K562 (cell line): ENCODE data around the gene ATAD3B. TPM values are rescaled to one million over a fixed set of nuclear protein-coding genes. Genes with fewer than 3 reads are reported as not detected.

ENCODE experiments used
- ETV5 ChIP-seq: sonication (generic); formaldehyde crosslinking; IDR thresholded peaks from 2 replicates; pipeline ENCODE4 v1.4.0; 2020; ENCODE audit warnings: low read depth, mild to moderate bottlenecking, missing genetic modification reagents
- FOSL1 ChIP-seq: fragments of 200-800 bp; sonication (Bioruptor generic); conservative IDR thresholded peaks from 2 replicates; pipeline ENCODE4 v1.6.1; 2016; ENCODE audit warnings: missing genetic modification characterization, missing compliant biosample characterization
- KLF16 ChIP-seq: IDR thresholded peaks from 2 replicates; pipeline ENCODE4 v1.6.1; 2016; ENCODE audit warnings: antibody characterized with exemption
- LEF1 ChIP-seq: fragments of 450-650 bp; IDR thresholded peaks from 2 replicates; pipeline ENCODE4 v1.6.1; 2016; ENCODE audit warnings: mild to moderate bottlenecking
- MIER1 ChIP-seq: fragments of 450-650 bp; IDR thresholded peaks from 2 replicates; pipeline ENCODE4 v1.6.1; 2016; ENCODE audit warnings: antibody characterized with exemption, mild to moderate bottlenecking, low read depth
- NFATC3 ChIP-seq: fragments of 450-650 bp; IDR thresholded peaks from 2 replicates; pipeline ENCODE4 v1.6.1; 2017; ENCODE audit warnings: mild to moderate bottlenecking
- POLR3G ChIP-seq: IDR thresholded peaks from 2 replicates; pipeline ENCODE4 v1.6.1; 2011; ENCODE audit not compliant: insufficient read length, insufficient replicate concordance; ENCODE audit errors: extremely low read depth
- RFX1 ChIP-seq: fragments of 450-650 bp; IDR thresholded peaks from 2 replicates; pipeline ENCODE4 v1.6.1; 2016; ENCODE audit warnings: mild to moderate bottlenecking, moderate library complexity
- SNRNP70 ChIP-seq: fragments of 200-400 bp; formaldehyde crosslinking; optimal IDR thresholded peaks from 2 replicates; pipeline ENCODE3; 2017; ENCODE audit warnings: low read depth, low read length
- TARDBP ChIP-seq: fragments of 450-650 bp; IDR thresholded peaks from 2 replicates; pipeline ENCODE4 v1.6.1; 2016
- ZBTB49 ChIP-seq: sonication (generic); formaldehyde crosslinking; IDR thresholded peaks from 2 replicates; pipeline ENCODE4 v1.8.0; 2022; ENCODE audit warnings: missing genetic modification reagents, mild to moderate bottlenecking, borderline replicate concordance
- ZFX ChIP-seq: sonication (generic); formaldehyde crosslinking; IDR thresholded peaks from 2 replicates; pipeline ENCODE4 v1.8.0; 2022; ENCODE audit warnings: mild to moderate bottlenecking, missing genetic modification reagents, moderate library complexity
- ZKSCAN1 ChIP-seq: fragments of 150-350 bp; IDR thresholded peaks from 2 replicates; pipeline ENCODE4 v1.6.1; 2016; ENCODE audit warnings: low read depth, low read length
- ZKSCAN8 ChIP-seq: fragments of 200-800 bp; sonication (Bioruptor generic); IDR thresholded peaks from 2 replicates; pipeline ENCODE4 v1.6.1; 2016; ENCODE audit warnings: missing genetic modification characterization, missing compliant biosample characterization
- ZNF707 ChIP-seq: fragments of 250-450 bp; sonication (Bioruptor Pico); conservative IDR thresholded peaks from 2 replicates; pipeline ENCODE4 v1.8.0; 2022; ENCODE audit warnings: inconsistent platforms, mild to moderate bottlenecking, moderate library complexity
- polyA plus RNA-seq, 8 experiments: library from polyadenylated mRNA; depleted of rRNA in 4 of 8; stranded (reverse) in 5 of 8; unstranded in 3 of 8; fragments of >200 nt; fragmentation: Nextera tagmentation in 2 of 8; fragmentation: Illumina TruSeq in 1 of 8; extraction: Ambion mirVana in 2 of 8; extraction: Trizol in 1 of 8; gene quantifications; 2 replicates each; pipeline versions ENCODE4 v1.2.1 to v1.2.3, GENCODE V29; 2011 to 2014; ENCODE audit warnings: inconsistent platforms in 1 of 8, missing spikeins in 1 of 8
- total RNA-seq, 7 experiments: library from RNA; depleted of rRNA in 6 of 7; stranded (reverse); fragments of >200 nt in 6 of 7; fragmentation: Illumina TruSeq in 2 of 7; extraction: Trizol in 2 of 7; gene quantifications; 2 replicates each; pipeline versions ENCODE4 v1.2.1 to v1.2.3, GENCODE V29; 2011 to 2021; ENCODE audit warnings: low replicate concordance in 1 of 7
- TF ChIP-seq, protein P1 (sequence below): sonication (generic); formaldehyde crosslinking; IDR thresholded peaks from 2 replicates; pipeline ENCODE4 v1.8.1; 2022; ENCODE audit warnings: missing genetic modification reagents

The ATAD3B gene
- total and polyA plus RNA-seq, 9 of the 15 experiments (the other 6 are each of a cell fraction or from before 2014, with no cell fraction given), result 0.07 to 113 (median 27.7) TPM

DNA sequence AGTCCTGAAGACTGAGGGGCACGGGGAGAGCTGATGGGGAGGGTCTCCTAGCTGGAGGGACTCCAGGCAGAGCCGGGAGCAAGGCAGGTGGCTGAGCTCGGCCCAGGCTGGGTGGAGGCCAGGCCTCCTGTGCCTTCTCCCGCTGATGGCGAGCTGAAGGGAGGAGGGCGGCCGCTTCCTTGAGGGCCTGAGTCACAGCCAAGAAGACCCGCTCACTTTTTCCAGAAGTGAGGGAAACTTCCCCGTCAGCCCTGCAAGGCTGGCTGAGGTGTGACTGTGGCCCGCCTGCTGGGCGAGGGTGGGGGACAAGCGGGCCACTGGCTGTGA is 37.8 kb upstream of the ATAD3B start (continued):
- no peak for TF ChIP-seq LEF1
- no peak for TF ChIP-seq TARDBP
- TF ChIP-seq ZBTB49 (CRISPR knock-in tag), result no peak
- no peak for TF ChIP-seq ZNF707
- TF ChIP-seq ZKSCAN1, result no peak
- no peak for TF ChIP-seq ZKSCAN8 (CRISPR knock-in tag)
- TF ChIP-seq POLR3G, result no peak
- TF ChIP-seq, protein P1, sequence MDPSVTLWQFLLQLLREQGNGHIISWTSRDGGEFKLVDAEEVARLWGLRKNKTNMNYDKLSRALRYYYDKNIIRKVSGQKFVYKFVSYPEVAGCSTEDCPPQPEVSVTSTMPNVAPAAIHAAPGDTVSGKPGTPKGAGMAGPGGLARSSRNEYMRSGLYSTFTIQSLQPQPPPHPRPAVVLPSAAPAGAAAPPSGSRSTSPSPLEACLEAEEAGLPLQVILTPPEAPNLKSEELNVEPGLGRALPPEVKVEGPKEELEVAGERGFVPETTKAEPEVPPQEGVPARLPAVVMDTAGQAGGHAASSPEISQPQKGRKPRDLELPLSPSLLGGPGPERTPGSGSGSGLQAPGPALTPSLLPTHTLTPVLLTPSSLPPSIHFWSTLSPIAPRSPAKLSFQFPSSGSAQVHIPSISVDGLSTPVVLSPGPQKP (CRISPR knock-in tag), result no peak
- TF ChIP-seq ETV5 (CRISPR knock-in tag), result no peak
- no peak for TF ChIP-seq MIER1
- TF ChIP-seq ZFX (CRISPR knock-in tag), result peak; percentile 44; the same call in 1 of the 2 replicates
- TF ChIP-seq KLF16, result no peak
- TF ChIP-seq FOSL1, result peak; percentile 62; the same call in 1 of the 2 replicates
- TF ChIP-seq RFX1, result no peak
- no peak for TF ChIP-seq SNRNP70
- TF ChIP-seq NFATC3, result no peak
